Calu3 (cell line): ENCODE data around the gene GPNMB. TPM values are rescaled to one million over a fixed set of nuclear protein-coding genes. Genes with fewer than 3 reads are reported as not detected.

Experiments
- BruUV-seq: library from RNA; stranded (reverse); fragments of 400-500 nt; replicated peaks from 2 replicates; lab custom pipeline; 2021; lab: Mats Ljungman, UMichigan
- CTCF ChIA-PET: fragments of 300-600 bp; sonication (Branson Sonifier 250); formaldehyde crosslinking; loops from one replicate; lab custom pipeline; 2022; ENCODE audit warnings: antibody characterized with exemption; lab: Charles Lee
- DNase-seq: peaks from one replicate; pipeline ENCODE4 v3.0.0; 2022
- H3K27ac Mint-ChIP-seq: one replicate; pipeline ENCODE4 v1.8.0; 2022; ENCODE audit warnings: mixed read lengths; ENCODE audit not compliant: unreplicated experiment
- H3K27me3 Mint-ChIP-seq: one replicate; pipeline ENCODE4 v1.8.0; 2022; ENCODE audit warnings: mixed read lengths; ENCODE audit not compliant: unreplicated experiment
- H3K36me3 Mint-ChIP-seq: one replicate; pipeline ENCODE4 v1.8.0; 2022; ENCODE audit warnings: mild to moderate bottlenecking, moderate library complexity, mixed read lengths; ENCODE audit not compliant: insufficient read depth, unreplicated experiment
- H3K4me1 Mint-ChIP-seq: one replicate; pipeline ENCODE4 v1.8.0; 2022; ENCODE audit warnings: mild to moderate bottlenecking, low read depth, mixed read lengths; ENCODE audit not compliant: unreplicated experiment
- H3K4me3 Mint-ChIP-seq: one replicate; pipeline ENCODE4 v1.8.0; 2022; ENCODE audit warnings: mild to moderate bottlenecking, low read depth, moderate library complexity, mixed read lengths; ENCODE audit not compliant: unreplicated experiment
- H3K9me3 Mint-ChIP-seq: one replicate; pipeline ENCODE4 v1.8.0; 2022; ENCODE audit warnings: low read depth, mixed read lengths; ENCODE audit not compliant: unreplicated experiment
- intact Hi-C: fragments of 100-400 bp; cut with micrococcal nuclease; formaldehyde crosslinking; loops from one replicate; pipeline ENCODE4 v1.10.0; 2022; ENCODE audit not compliant: unreplicated experiment
- total RNA-seq: library from RNA; stranded (reverse); gene quantifications from 2 replicates; pipeline ENCODE4 v1.2.3, GENCODE V29; 2022
- TF ChIP-seq, protein P1 (sequence below): fragments of 200-600 bp; IDR thresholded peaks from one replicate; pipeline ENCODE4 v1.8.0; 2022; ENCODE audit warnings: antibody characterized with exemption; ENCODE audit not compliant: unreplicated experiment

The GPNMB gene
- total RNA-seq, 1 experiment from 2014 or later: 5.8 TPM

DNA sequence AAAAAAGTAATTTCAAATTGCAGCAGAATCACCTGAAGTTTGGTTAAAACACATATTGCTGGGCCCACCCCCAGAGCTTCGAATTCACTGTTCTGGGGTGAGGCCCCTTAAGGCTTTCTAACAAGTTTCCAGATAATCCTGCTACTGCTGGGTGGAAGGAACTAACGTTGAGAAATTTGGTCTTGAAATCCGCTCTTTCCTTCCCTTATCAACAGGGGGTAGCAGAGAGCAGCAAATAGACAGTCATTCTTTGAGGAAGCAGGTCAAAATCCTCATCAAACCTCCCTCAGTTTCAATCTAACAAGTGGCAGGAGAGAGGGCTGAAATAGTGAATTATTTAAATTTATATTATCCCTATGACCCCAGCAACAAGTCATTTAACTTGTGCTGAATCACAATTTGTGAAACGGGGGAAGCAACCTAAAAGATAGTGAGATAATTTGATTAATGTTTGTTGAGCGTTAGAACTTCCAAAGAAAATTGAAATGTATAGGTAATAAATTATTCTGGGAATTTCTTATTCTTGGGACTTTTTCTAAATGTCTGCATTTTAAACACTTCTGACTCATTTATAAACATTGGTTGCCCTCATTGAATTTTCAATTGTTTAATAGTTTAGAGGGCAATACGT, 30.9 kb downstream of the GPNMB start:
- no TSS peak for BruUV-seq

DNA sequence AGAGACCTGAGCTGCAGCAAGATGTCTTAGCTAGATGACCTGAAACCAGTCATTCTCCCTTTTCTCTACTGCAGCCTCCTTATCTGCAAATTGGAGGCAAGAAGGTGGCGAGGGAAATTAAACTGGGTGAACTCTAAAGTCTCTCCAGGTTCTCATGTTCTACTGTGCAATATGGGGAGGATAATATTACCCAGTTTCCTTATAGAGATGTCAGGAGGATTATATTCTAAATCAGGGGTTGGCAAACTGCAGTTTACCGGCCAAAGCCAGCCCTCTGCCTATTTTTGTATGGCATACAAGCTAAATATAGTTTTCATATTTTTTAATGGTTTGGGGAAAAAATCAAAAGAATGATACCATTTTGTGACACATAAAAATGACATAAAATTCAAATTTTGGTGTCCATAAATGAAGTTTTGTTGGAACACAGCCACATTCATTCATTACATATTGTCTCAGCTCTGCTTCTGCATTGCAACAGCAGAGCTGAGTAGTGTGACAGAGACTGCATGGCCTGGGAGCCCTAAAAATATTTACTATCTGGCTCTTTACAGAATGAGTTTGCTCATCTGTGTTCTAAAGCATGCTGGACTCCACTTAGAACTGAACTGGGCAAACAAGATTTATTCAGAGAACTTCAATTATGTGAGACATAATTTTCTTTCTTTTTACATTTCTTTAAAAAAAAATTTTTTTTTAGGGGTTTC, 33.4 kb downstream of the GPNMB start:
- Mint-ChIP-seq H3K9me3 (no peaks in the 10 kb centered on the region), H3K4me1 (peaks cover 10% of the 10 kb centered on the region), H3K4me3 (no peak overlapping the region), H3K36me3 (no peaks in the 10 kb centered on the region), H3K27me3 (no peaks in the 10 kb centered on the region), H3K27ac (no peak overlapping the region)
- intact Hi-C loops: loop anchor here (10.0 kb wide), 1 partner anchor 145 kb away; no protein-coding TSS in a partner anchor
- no peak for DNase-seq
- BruUV-seq: no TSS peak
- CTCF ChIA-PET: interaction anchor here (0.7 to 2.6 kb wide), 2 partner anchors 19 to 736 kb away, joined by 3 to 9 read pairs; partner anchors contain the start of gene MALSU1
- TF ChIP-seq, protein P1, sequence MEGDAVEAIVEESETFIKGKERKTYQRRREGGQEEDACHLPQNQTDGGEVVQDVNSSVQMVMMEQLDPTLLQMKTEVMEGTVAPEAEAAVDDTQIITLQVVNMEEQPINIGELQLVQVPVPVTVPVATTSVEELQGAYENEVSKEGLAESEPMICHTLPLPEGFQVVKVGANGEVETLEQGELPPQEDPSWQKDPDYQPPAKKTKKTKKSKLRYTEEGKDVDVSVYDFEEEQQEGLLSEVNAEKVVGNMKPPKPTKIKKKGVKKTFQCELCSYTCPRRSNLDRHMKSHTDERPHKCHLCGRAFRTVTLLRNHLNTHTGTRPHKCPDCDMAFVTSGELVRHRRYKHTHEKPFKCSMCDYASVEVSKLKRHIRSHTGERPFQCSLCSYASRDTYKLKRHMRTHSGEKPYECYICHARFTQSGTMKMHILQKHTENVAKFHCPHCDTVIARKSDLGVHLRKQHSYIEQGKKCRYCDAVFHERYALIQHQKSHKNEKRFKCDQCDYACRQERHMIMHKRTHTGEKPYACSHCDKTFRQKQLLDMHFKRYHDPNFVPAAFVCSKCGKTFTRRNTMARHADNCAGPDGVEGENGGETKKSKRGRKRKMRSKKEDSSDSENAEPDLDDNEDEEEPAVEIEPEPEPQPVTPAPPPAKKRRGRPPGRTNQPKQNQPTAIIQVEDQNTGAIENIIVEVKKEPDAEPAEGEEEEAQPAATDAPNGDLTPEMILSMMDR: no peak

More for the DNA sequence above, 30.9 kb downstream of the GPNMB start:
- no peaks in the 10 kb centered on the region for H3K27me3 Mint-ChIP-seq
- TF ChIP-seq, protein P1: peak; percentile 84
- peak; percentile 78 for DNase-seq
- no peaks in the 10 kb centered on the region for H3K9me3 Mint-ChIP-seq
- H3K27ac Mint-ChIP-seq: no peak overlapping the region
- H3K4me3 Mint-ChIP-seq: no peak overlapping the region
- H3K36me3 Mint-ChIP-seq: no peaks in the 10 kb centered on the region
- H3K4me1 Mint-ChIP-seq: peaks cover 25% of the 10 kb centered on the region
- intact Hi-C loops: loop anchor here (10.0 kb wide), 1 partner anchor 147 kb away; no protein-coding TSS in a partner anchor
- CTCF ChIA-PET: interaction anchor here (0.9 to 2.6 kb wide), 3 partner anchors 21 to 267 kb away, joined by 3 to 9 read pairs (median 5); partner anchors contain the start of gene MALSU1

DNA sequence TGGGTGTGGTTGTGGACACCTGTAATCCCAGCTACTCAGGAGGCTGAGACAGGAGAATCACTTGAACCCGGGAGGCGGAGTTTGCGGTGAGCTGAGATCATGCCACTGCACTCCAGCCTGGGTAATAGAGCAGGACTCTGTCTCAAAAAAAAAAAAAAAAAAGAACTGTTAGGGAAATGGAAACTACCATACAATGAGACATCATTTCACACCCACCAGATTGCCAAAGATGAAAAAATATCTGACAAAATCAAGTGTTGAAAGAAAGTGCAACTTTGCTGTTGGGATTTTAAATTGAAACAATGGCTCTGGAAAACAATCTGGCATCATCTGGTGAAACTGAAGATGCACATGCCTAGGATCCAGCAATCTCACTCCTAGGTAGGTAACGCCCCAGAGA, 36.5 kb downstream of the GPNMB start:
- TF ChIP-seq, protein P1: no peak
- CTCF ChIA-PET: interaction anchor here (0.5 to 1.1 kb wide), 3 partner anchors 10 to 237 kb away, joined by 4 to 5 read pairs (median 4); no protein-coding TSS in a partner anchor
- Mint-ChIP-seq H3K4me1 (peaks cover 7% of the 10 kb centered on the region), H3K9me3 (no peaks in the 10 kb centered on the region), H3K27ac (no peak overlapping the region), H3K4me3 (no peak overlapping the region), H3K27me3 (no peaks in the 10 kb centered on the region), H3K36me3 (no peaks in the 10 kb centered on the region)
- intact Hi-C loops: no loop called here
- no TSS peak for BruUV-seq
- DNase-seq: no peak

- CTCF ChIA-PET: no interaction called here
- intact Hi-C loops: no loop called here
- no peaks in the 10 kb centered on the region for H3K36me3 Mint-ChIP-seq
- H3K27ac Mint-ChIP-seq: no peak overlapping the region
- H3K27me3 Mint-ChIP-seq: no peaks in the 10 kb centered on the region
- TF ChIP-seq, protein P1: no peak
- no TSS peak for BruUV-seq
- no peak for DNase-seq
- H3K4me1 Mint-ChIP-seq: peaks cover 8% of the 10 kb centered on the region
- no peak overlapping the region for H3K4me3 Mint-ChIP-seq
- no peaks in the 10 kb centered on the region for H3K9me3 Mint-ChIP-seq
Measured at GRCh38 chr7:23284871-23285270, 38.3 kb downstream of the GPNMB start.
